AG09319 (cell line): ENCODE results near the gene PPIG.
"Not testable (repeated sequence)": the region's sequence is repeated elsewhere in the genome, so short reads cannot be mapped to it uniquely, and the experiment has no call there.

ENCODE experiments used
- DNase-seq: peaks from one replicate; pipeline ENCODE4 v3.0.0-alpha.2; 2010; ENCODE audit warnings: low read depth; ENCODE audit errors: extremely low read depth
- CTCF ChIP-seq: IDR thresholded peaks from 2 replicates; pipeline ENCODE4 v1.5.1; 2011; ENCODE audit warnings: low read depth, mild to moderate bottlenecking, inconsistent platforms, low read length, moderate library complexity

PPIG gene

DNA sequence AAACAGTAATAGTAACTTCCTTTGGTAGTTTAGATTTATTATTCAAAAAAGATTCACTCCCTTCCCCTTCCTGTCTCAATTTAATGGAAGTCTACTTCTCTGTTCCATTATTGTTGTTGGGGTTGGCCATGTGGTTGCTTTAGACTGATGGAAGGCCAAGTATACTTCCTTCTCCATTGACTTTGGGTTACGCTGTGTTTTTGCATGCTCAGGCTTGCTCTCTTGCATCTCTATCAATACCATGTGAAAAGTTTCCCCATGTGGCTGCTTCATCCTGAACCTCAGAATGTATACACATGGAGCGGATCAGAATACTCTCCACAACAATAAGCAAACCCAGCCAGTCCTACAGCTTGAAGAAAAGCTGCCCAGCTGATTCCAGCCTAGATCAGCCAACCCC, 89.8 kb downstream of the PPIG start:
- no peak for DNase-seq
- no peak for TF ChIP-seq CTCF

- DNase-seq = no peak
- TF ChIP-seq CTCF = no peak
Observed at GRCh38 chr2:169676357-169676756, 92.2 kb downstream of the PPIG start.

GRCh38 chr2:169676850-169677249, 92.7 kb downstream of the PPIG start:
- TF ChIP-seq CTCF = no peak

DNA sequence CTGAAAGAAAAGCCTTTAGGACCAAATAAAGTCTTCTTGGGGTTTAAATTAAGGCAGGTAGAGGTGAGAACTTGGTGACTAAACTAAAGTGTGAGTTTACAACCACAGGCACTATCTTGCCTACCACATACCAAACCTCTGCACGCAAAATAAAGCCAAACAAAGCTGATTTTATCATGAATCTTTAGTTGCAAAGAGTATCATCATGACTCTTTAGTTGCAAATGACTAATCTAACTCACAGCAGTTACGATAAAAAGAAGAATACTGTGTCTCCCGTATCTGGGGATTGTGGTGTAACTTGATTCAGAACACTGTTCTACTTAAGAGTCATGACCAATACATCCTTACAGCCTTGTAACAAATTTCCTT, 98.9 kb downstream of the PPIG start:
- TF ChIP-seq CTCF = no peak
- no peak for DNase-seq

More at GRCh38 chr2:169676850-169677249, 92.7 kb downstream of the PPIG start:
- DNase-seq = no peak

GRCh38 chr2:169683425-169684134, 99.4 kb downstream of the PPIG start:
- no peak for DNase-seq
- TF ChIP-seq CTCF = no peak

DNA sequence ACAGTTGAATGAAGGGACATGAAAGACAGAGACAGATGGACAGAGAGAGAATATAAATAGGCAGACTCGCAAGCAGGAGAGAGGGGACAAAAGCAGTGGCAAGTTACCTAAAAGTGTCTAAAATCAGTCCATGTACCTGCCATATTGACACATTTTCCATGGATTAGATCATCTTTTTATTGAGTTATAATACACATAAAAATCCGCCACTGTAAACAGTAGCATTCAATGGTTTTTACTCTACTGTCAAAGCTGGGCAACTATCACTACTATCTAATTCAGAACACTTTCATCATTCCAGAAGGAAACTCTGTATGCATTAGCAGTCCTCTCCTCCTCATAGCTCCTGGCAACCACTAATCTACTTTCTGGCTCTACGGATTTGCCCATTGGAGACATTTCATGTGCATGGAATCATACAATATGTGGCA, 100.0 kb downstream of the PPIG start:
- no peak for TF ChIP-seq CTCF
- DNase-seq = no peak

GRCh38 chr2:169684712-169685111, 100.6 kb downstream of the PPIG start:
- not testable (repeated sequence) for DNase-seq

GRCh38 chr2:169686825-169687224, 102.7 kb downstream of the PPIG start:
- not testable (repeated sequence) for DNase-seq

DNA sequence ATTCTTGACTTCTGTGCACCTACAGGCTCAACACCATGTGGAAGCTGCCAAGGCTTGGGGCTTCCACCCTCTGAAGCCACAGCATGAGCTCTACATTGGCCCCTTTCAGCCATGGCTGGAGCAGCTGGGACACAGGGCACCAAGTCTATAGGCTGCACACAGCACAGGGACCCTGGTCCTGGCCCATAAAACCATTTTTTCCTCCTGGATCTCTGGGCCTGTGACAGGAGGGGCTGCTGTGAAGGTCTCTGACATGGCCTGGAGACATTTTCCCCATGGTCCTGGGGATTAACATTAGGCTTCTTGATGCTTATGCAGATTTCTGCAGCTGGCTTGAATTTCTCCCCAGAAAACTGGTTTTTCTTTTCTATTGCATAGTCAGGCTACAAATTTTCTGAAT, 103.8 kb downstream of the PPIG start:
- DNase-seq = not testable (repeated sequence)
